ENCODE results near the gene PRKAR2A.
"Not testable (repeated sequence)": the region's sequence is repeated elsewhere in the genome, so short reads cannot be mapped to it uniquely, and the experiment has no call there.

Gene PRKAR2A

GRCh38 chr3:48765376-48765775, 82.3 kb downstream of the PRKAR2A start:
- Histone ChIP-seq H3K27ac (replicated peaks) (no peak overlapping the region), H3K4me3 (replicated peaks; ENCODE audit: insufficient read depth, low read length) (no peak overlapping the region), H3K27me3 (ENCODE audit: insufficient read depth, poor library complexity, severe bottlenecking) (no peaks in the 10 kb centered on the region)
- no peak for TF ChIP-seq POLR2AphosphoS5 (IDR thresholded peaks at IDR 0.05; ENCODE audit: low read depth)
- no peak for DNase-seq (ENCODE audit: low read depth in 1 of 2, low spot score in 1 of 2)

GRCh38 chr3:48762816-48763215, 84.9 kb downstream of the PRKAR2A start:
- DNase-seq (ENCODE audit: low read depth in 1 of 2, low spot score in 1 of 2), result no peak
- Histone ChIP-seq H3K27ac (replicated peaks) (no peak overlapping the region), H3K4me3 (replicated peaks; ENCODE audit: insufficient read depth, low read length) (no peak overlapping the region), H3K27me3 (ENCODE audit: insufficient read depth, poor library complexity, severe bottlenecking) (no peaks in the 10 kb centered on the region)
- TF ChIP-seq POLR2AphosphoS5 (IDR thresholded peaks at IDR 0.05; ENCODE audit: low read depth) (no peak), REST (IDR thresholded peaks at IDR 0.05; ENCODE audit: insufficient replicate concordance, low read depth) (no peak)

- DNase-seq (ENCODE audit: low read depth in 1 of 2, low spot score in 1 of 2); H3K4me3 ChIP-seq (replicated peaks; ENCODE audit: insufficient read depth, low read length); H3K27ac ChIP-seq (replicated peaks); H3K27me3 ChIP-seq (ENCODE audit: insufficient read depth, poor library complexity, severe bottlenecking): not testable (repeated sequence)
Observed at GRCh38 chr3:48759991-48760540, 87.6 kb downstream of the PRKAR2A start.

- H3K27me3 ChIP-seq (ENCODE audit: insufficient read depth, poor library complexity, severe bottlenecking); H3K27ac ChIP-seq (replicated peaks); DNase-seq (ENCODE audit: low read depth in 1 of 2, low spot score in 1 of 2); H3K4me3 ChIP-seq (replicated peaks; ENCODE audit: insufficient read depth, low read length): not testable (repeated sequence)
Observed at GRCh38 chr3:48759531-48759930, 88.1 kb downstream of the PRKAR2A start.

GRCh38 chr3:48759071-48759470, 88.6 kb downstream of the PRKAR2A start:
- Histone ChIP-seq H3K4me3 (replicated peaks; ENCODE audit: insufficient read depth, low read length) (no peak overlapping the region), H3K27ac (replicated peaks) (no peak overlapping the region), H3K27me3 (ENCODE audit: insufficient read depth, poor library complexity, severe bottlenecking) (no peaks in the 10 kb centered on the region)
- DNase-seq (ENCODE audit: low read depth in 1 of 2, low spot score in 1 of 2), result no peak
- no peak for TF ChIP-seq GABPA (IDR thresholded peaks at IDR 0.05; ENCODE audit: low read depth)
- no peak for TF ChIP-seq SPI1 (IDR thresholded peaks at IDR 0.05; ENCODE audit: borderline replicate concordance, low read depth)
- no peak for TF ChIP-seq CTCF (IDR thresholded peaks at IDR 0.05; ENCODE audit: insufficient read depth, low read length)
- TF ChIP-seq REST (IDR thresholded peaks at IDR 0.05; ENCODE audit: insufficient replicate concordance, low read depth), result no peak
- TF ChIP-seq POLR2AphosphoS5 (IDR thresholded peaks at IDR 0.05; ENCODE audit: low read depth), result no peak

- H3K27me3 ChIP-seq (ENCODE audit: insufficient read depth, poor library complexity, severe bottlenecking), result no peaks in the 10 kb centered on the region
- DNase-seq (ENCODE audit: low read depth in 1 of 2, low spot score in 1 of 2), result no peak
- H3K4me3 ChIP-seq (replicated peaks; ENCODE audit: insufficient read depth, low read length), result no peak overlapping the region
- TF ChIP-seq CTCF (IDR thresholded peaks at IDR 0.05; ENCODE audit: insufficient read depth, low read length) (no peak), GABPA (IDR thresholded peaks at IDR 0.05; ENCODE audit: low read depth) (no peak), SPI1 (IDR thresholded peaks at IDR 0.05; ENCODE audit: borderline replicate concordance, low read depth) (no peak), POLR2AphosphoS5 (IDR thresholded peaks at IDR 0.05; ENCODE audit: low read depth) (no peak)
- H3K27ac ChIP-seq (replicated peaks), result no peak overlapping the region
Observed at GRCh38 chr3:48756640-48757039, 91.0 kb downstream of the PRKAR2A start.
